ENCODE data around the gene POU1F1. TPM values are rescaled to one million over a fixed set of nuclear protein-coding genes. Genes with fewer than 3 reads are reported as not detected.
A peak's percentile ranks its signal among the peaks of the same experiment; 100 is the strongest.

The POU1F1 gene
- total RNA-seq, 1 experiment from 2014 or later: not detected

- ChIA-PET CTCF (interaction anchor here (1.7 kb wide), 1 partner anchor 743 kb away, joined by 6 read pairs; no protein-coding TSS in a partner anchor), POLR2A (no interaction called here)
- no peaks in the 10 kb centered on the region for H3K36me3 Mint-ChIP-seq
- H3K9me3 Mint-ChIP-seq: no peaks in the 10 kb centered on the region
- no peak for DNase-seq (ENCODE audit: low spot score)
- H3K27ac Mint-ChIP-seq: 0 out of 2 replicates have a peak overlapping the region, but pooled peaks have one; percentile 70
- no peak overlapping the region for H3K4me3 Mint-ChIP-seq
- no peak for TF ChIP-seq TP53 (CRISPR knock-in tag; IDR thresholded peaks at IDR 0.05)
- no peak for ATAC-seq
- H3K27me3 Mint-ChIP-seq (ENCODE audit: low read depth): no peaks in the 10 kb centered on the region
- peaks cover 15% of the 10 kb centered on the region for H3K4me1 Mint-ChIP-seq
These were observed 14.5 kb downstream of the POU1F1 start for GRCh38 chr3:87261925-87262324.

- peak; percentile 43; the same call in 1 of the 2 replicates for ATAC-seq
- CTCF ChIA-PET: interaction anchor here (0.6 to 2.3 kb wide), 6 partner anchors 12 to 745 kb away, joined by 3 to 7 read pairs (median 6); partner anchors contain the start of gene CHMP2B
These were observed 16.1 kb downstream of the POU1F1 start for GRCh38 chr3:87260270-87260669.

GRCh38 chr3:87250009-87250408 is 26.4 kb downstream of the POU1F1 start:
- Mint-ChIP-seq H3K27me3 (ENCODE audit: low read depth) (no peaks in the 10 kb centered on the region), H3K27ac (no peak overlapping the region), H3K9me3 (no peaks in the 10 kb centered on the region), H3K4me1 (no peaks in the 10 kb centered on the region), H3K36me3 (peaks cover 37% of the 10 kb centered on the region), H3K4me3 (no peak overlapping the region)
- POLR2A ChIA-PET: no interaction called here
- no peak for DNase-seq (ENCODE audit: low spot score)
- no peak for ATAC-seq
- CTCF ChIA-PET: no interaction called here
- TF ChIP-seq GTF2I (CRISPR knock-in tag; conservative IDR thresholded peaks at IDR 0.05) (no peak), GRHL2 (CRISPR knock-in tag; IDR thresholded peaks at IDR 0.05; ENCODE audit: insufficient replicate concordance, severe bottlenecking) (no peak), ZNF532 (CRISPR knock-in tag; IDR thresholded peaks at IDR 0.05; ENCODE audit: borderline replicate concordance) (no peak), ZNF396 (CRISPR knock-in tag; IDR thresholded peaks at IDR 0.05; ENCODE audit: borderline replicate concordance) (no peak), EMX1 (CRISPR knock-in tag; IDR thresholded peaks at IDR 0.05) (no peak)
- TF ChIP-seq, protein P1, sequence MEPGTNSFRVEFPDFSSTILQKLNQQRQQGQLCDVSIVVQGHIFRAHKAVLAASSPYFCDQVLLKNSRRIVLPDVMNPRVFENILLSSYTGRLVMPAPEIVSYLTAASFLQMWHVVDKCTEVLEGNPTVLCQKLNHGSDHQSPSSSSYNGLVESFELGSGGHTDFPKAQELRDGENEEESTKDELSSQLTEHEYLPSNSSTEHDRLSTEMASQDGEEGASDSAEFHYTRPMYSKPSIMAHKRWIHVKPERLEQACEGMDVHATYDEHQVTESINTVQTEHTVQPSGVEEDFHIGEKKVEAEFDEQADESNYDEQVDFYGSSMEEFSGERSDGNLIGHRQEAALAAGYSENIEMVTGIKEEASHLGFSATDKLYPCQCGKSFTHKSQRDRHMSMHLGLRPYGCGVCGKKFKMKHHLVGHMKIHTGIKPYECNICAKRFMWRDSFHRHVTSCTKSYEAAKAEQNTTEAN (CRISPR knock-in tag; IDR thresholded peaks at IDR 0.05): no peak

More at GRCh38 chr3:87260270-87260669, 16.1 kb downstream of the POU1F1 start:
- Mint-ChIP-seq H3K4me3 (no peak overlapping the region), H3K27me3 (ENCODE audit: low read depth) (no peaks in the 10 kb centered on the region), H3K27ac (no peak overlapping the region), H3K36me3 (no peaks in the 10 kb centered on the region), H3K9me3 (no peaks in the 10 kb centered on the region), H3K4me1 (peaks cover 15% of the 10 kb centered on the region)
- DNase-seq (ENCODE audit: low spot score): peak; percentile 54
- POLR2A ChIA-PET: no interaction called here
- TF ChIP-seq FOXP1 (CRISPR knock-in tag; IDR thresholded peaks at IDR 0.05; ENCODE audit: borderline replicate concordance) (no peak), ZNF423 (CRISPR knock-in tag; IDR thresholded peaks at IDR 0.05) (no peak), PRDM15 (CRISPR knock-in tag; IDR thresholded peaks at IDR 0.05) (no peak), ZNF138 (CRISPR knock-in tag; conservative IDR thresholded peaks at IDR 0.05) (no peak), CTCF (IDR thresholded peaks at IDR 0.05) (peak; percentile 40; the same call in 1 of the 2 replicates)
- TF ChIP-seq, protein P2, sequence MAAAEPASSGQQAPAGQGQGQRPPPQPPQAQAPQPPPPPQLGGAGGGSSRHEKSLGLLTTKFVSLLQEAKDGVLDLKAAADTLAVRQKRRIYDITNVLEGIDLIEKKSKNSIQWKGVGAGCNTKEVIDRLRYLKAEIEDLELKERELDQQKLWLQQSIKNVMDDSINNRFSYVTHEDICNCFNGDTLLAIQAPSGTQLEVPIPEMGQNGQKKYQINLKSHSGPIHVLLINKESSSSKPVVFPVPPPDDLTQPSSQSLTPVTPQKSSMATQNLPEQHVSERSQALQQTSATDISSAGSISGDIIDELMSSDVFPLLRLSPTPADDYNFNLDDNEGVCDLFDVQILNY (CRISPR knock-in tag; IDR thresholded peaks at IDR 0.05): no peak

Measured in WTC11 (cell line).